Esophagus (tissue), 2 donors: ENCODE results near the gene HID1. TPM values are rescaled to one million over a fixed set of nuclear protein-coding genes. Genes with fewer than 3 reads are reported as not detected.

Source experiments
- H3K27ac ChIP-seq, 2 donors: one replicate each; pipeline ENCODE4 v1.5.1; 2013; ENCODE audit warnings: low read depth in 2 of 2, mild to moderate bottlenecking in 2 of 2, inconsistent platforms in 1 of 2, low read length in 1 of 2, moderate library complexity in 1 of 2
- H3K27me3 ChIP-seq, 2 donors: one replicate each; pipeline ENCODE4 v1.6.1; 2013; ENCODE audit warnings: low read length in 2 of 2, control low read depth in 1 of 2, mild to moderate bottlenecking in 1 of 2; ENCODE audit not compliant: insufficient read depth in 2 of 2, control insufficient read depth in 1 of 2
- H3K36me3 ChIP-seq, 2 donors: one replicate each; pipeline ENCODE4 v1.6.1; 2013; ENCODE audit warnings: low read length in 1 of 2; ENCODE audit not compliant: control insufficient read depth in 2 of 2, insufficient read depth in 2 of 2
- H3K4me1 ChIP-seq, 2 donors: one replicate each; pipeline ENCODE4 v1.6.1; 2013; ENCODE audit warnings: low read length in 1 of 2; ENCODE audit not compliant: control insufficient read depth in 2 of 2, insufficient read depth in 2 of 2
- H3K4me3 ChIP-seq, 2 donors: one replicate each; pipeline ENCODE4 v1.5.1; 2013; ENCODE audit warnings: low read length in 2 of 2, mild to moderate bottlenecking in 2 of 2, low read depth in 1 of 2, moderate library complexity in 1 of 2
- H3K9me3 ChIP-seq, 2 donors: one replicate each; pipeline ENCODE4 v1.6.1; 2013; ENCODE audit warnings: mild to moderate bottlenecking in 2 of 2, low read depth in 1 of 2, low read length in 1 of 2, moderate library complexity in 1 of 2; ENCODE audit not compliant: control insufficient read depth in 2 of 2, insufficient read depth in 1 of 2
- WGBS, 2 donors: extraction: QIAGEN DNeasy Blood & Tissue Kit; methylation state at CpG; one replicate each; pipeline ENCODE4 v1.1.7; 2013; 5-methylcytosine and 5-hydroxymethylcytosine counted together
- polyA plus RNA-seq, 2 donors: library from polyadenylated mRNA; stranded (reverse); fragments of 200-250 nt; gene quantifications; one replicate each; pipeline ENCODE4 v1.2.3, GENCODE V29; 2013
- donor health status: healthy with polysubstance abuse.
- donor health status: Bipolar disorder and iron deficiency.

The HID1 gene
- polyA plus RNA-seq, 2 donors, result 2.7 to 6.6 TPM

DNA sequence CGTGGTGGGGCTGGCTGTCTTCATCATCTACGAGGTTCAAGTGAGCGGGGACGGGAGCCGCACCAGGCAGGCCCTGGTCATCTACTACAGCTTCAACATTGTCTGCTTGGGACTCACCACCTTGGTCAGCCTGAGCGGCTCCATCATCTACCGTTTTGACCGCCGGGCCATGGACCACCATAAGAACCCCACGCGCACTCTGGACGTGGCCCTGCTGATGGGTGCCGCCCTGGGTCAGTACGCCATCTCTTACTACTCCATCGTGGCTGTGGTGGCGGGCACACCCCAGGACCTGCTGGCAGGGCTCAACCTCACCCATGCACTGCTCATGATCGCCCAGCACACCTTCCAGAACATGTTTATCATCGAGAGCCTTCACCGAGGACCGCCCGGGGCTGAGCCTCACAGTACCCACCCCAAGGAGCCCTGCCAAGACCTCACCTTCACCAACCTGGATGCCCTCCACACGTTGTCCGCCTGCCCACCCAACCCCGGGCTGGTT lies 42.0 kb downstream of the HID1 start:
- Histone ChIP-seq H3K36me3 (no peaks in the 10 kb centered on the region), H3K27ac (no peak overlapping the region), H3K4me1 (peaks cover 0 to 19% of the 10 kb centered on the region in 2 donors), H3K27me3 (no peaks in the 10 kb centered on the region), H3K9me3 (peaks cover 0 to 3% of the 10 kb centered on the region in 2 donors), H3K4me3 (no peak overlapping the region)
- 88 to 89% methylated on average over 24 of the region's 24 CpGs for WGBS, 2 donors

DNA sequence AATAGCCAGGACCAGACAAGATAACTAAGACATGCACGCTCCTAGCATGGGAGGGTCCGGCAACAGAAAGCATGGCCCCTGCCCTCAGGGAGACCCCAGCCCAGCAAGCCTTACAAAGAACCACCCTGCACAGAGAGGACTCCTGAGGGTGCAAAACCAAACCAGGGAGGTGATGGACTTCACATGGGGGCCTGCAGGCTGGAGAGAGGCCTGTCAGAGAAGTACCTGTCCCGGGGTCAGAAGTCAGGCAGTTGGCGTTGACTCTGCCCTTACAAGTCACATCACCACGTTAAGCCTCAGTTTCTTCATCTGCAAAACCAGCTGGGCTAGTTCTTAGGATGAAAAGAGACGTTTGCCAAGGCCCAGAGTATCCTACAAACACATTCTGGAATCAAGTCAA lies 43.8 kb downstream of the HID1 start:
- Histone ChIP-seq H3K9me3 (peaks cover 0 to 3% of the 10 kb centered on the region in 2 donors), H3K4me3 (no peak overlapping the region), H3K4me1 (peaks cover 0 to 21% of the 10 kb centered on the region in 2 donors), H3K27ac (peak overlapping the region; percentile 45 to 70), H3K27me3 (peaks cover 0 to 2% of the 10 kb centered on the region in 2 donors), H3K36me3 (no peaks in the 10 kb centered on the region)
- 56 to 63% methylated on average over 6 of the region's 6 CpGs for WGBS, 2 donors

DNA sequence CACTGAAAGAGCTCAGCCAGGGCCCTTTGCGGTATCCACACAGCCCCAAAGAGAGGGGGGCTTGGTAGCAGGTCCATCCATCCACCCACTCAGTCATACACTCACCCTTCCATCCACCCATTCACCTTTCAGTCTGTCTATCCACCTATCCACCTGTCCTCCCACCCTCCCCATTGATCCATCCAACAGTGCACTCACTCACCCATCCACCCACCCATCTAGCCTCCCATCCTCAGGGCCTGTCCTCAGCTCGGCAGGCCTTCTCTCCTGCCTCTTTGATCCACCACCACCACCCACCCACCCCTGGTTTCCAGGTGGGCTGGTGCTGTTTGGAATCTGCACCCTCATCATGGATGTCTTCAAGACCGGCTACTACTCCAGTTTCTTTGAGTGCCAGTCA lies 47.3 kb downstream of the HID1 start:
- peaks cover 0 to 2% of the 10 kb centered on the region in 2 donors for H3K9me3 ChIP-seq
- H3K4me1 ChIP-seq, result peaks cover 0 to 27% of the 10 kb centered on the region in 2 donors
- 77% methylated on average over 3 of the region's 3 CpGs for WGBS, 2 donors
- H3K36me3 ChIP-seq, result peaks cover 0 to 1% of the 10 kb centered on the region in 2 donors
- H3K27me3 ChIP-seq, result peaks cover 0 to 2% of the 10 kb centered on the region in 2 donors
- no peak overlapping the region for H3K27ac ChIP-seq
- no peak overlapping the region for H3K4me3 ChIP-seq

DNA sequence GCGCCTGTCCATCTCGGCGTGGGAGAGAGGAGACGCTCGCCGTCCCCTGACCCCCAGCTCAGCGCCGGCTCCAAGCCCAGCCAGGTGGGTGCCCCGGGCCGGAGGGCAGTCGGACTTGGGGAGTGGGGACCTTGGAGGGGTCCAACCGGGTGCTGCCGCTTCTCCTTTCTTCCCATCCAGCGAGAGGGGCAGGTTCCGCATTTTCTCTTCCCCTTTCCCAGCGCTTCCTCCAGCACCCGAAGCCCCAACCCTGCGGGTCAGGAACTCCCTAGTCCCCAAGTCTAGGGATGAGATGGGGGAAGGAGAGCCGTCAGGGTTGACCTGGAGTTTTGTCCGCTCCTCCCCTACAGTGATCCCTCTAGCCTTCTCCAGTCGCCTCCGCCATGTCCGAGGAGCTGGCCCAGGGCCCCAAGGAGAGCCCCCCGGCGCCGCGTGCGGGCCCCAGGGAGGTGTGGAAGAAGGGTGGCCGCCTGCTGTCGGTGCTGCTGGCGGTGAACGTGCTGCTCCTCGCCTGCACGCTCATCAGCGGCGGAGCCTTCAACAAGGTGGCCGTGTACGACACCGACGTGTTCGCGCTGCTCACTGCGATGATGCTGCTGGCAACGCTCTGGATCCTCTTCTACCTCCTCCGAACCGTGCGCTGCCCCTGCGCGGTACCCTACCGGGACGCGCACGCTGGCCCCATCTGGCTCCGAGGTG lies 48.2 kb downstream of the HID1 start, which contains the start of gene OTOP2:
Gene OTOP2, plus strand, starts transcription at position 24 of the 699 bp plus-strand sequence. Its CDS starts 360 bp downstream, at position 384.
- peaks cover 0 to 2% of the 10 kb centered on the region in 2 donors for H3K27me3 ChIP-seq
- H3K27ac ChIP-seq, result no peak within 1 kb of the TSS
- H3K4me1 ChIP-seq, result peaks cover 0 to 27% of the 10 kb centered on the region in 2 donors
- peak within 1 kb of the TSS; percentile 39 to 47 for H3K4me3 ChIP-seq
- WGBS, 2 donors, result 4 to 5% methylated on average over 51 to 54 of the region's 54 CpGs
- peaks cover 0 to 5% of the 10 kb centered on the region in 2 donors for H3K9me3 ChIP-seq
- H3K36me3 ChIP-seq, result peaks cover 0 to 3% of the 10 kb centered on the region in 2 donors

DNA sequence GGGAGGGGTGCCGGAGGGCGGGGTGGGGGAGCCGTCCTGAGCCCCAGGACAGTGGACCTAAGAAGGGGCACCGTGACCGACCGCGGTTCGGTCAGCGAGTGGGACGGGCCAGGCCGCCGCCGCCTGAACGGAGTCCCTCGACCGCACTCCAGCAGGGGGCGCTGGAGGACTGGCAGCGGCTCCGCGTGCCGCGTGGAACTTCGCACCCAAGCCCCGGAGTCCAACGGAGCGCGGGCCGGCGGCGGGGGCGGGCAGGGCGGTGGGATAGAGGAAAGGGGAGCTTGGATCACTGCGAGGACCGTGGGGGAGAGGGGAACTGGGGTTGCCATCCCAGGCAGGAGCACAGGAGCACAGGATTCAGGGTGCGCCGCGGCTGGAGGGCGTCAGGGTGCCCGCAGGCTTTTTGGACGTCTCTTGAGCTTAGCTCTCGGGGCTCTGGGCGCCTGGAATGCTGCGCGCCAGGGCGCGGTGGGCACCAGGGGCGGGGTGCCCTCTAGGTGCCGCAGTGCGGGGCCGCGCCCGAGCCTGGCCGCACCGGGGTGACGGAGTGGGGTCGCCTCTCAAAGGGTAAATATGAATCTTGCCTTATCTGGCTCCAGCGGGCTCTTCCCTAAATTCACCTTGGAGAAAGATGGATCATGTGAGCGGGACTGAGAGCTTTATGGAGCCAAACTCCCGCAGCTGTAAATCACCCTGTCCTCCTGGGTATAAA lies 48.9 kb downstream of the HID1 start:
- peak overlapping the region; percentile 39 to 47 for H3K4me3 ChIP-seq
- peaks cover 0 to 3% of the 10 kb centered on the region in 2 donors for H3K36me3 ChIP-seq
- H3K9me3 ChIP-seq, result peaks cover 0 to 5% of the 10 kb centered on the region in 2 donors
- 3 to 5% methylated on average over 52 to 59 of the region's 59 CpGs for WGBS, 2 donors
- peaks cover 0 to 26% of the 10 kb centered on the region in 2 donors for H3K4me1 ChIP-seq
- H3K27me3 ChIP-seq, result peaks cover 0 to 2% of the 10 kb centered on the region in 2 donors
- no peak overlapping the region for H3K27ac ChIP-seq

DNA sequence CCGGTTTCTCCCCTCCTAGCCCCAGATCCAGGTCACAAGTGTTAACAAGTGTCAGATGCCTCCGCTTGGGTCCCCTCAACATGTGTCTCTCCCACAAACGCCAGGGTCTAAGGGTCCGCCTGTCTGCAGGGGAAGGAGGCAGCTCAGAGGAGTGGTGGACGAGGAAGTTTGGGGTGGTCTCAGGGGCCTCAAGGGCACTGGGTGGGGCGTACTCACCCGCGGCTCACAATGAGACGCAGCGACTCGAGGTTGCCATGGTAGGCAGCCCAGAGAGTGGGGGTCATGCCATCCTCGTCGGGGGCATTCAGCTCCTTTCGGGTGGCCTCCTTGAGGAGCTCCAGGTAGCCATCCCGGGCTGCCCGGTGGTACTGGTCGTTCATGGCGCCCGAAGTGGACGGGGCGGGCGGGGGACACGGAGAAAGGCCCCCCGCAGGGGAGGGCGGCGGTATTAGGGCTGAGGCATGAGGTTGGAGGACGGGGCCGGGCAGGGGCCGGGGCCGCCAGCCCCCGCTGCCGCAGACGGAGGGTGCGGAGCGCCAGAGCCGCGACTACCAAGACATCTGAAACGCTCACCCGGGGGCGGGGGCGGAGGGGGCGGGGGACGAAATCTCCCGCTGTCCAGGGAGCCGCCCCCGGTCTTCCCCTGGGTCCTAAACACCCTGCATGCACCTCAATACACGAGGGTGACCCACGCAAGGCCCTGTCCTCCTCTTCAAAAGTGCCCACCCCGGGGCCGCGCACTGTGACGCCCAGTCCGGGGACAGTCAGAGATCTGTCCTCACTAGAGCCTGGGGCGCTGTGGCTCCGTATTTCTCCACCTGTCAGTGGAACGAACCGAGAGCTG lies 49.6 kb downstream of the HID1 start, which contains the start of gene USH1G:
Gene USH1G, minus strand, starts transcription at position 562 of the 844 bp plus-strand sequence. Its CDS starts 182 bp downstream, at position 380.
- no peak within 1 kb of the TSS for H3K27ac ChIP-seq
- H3K4me3 ChIP-seq, result peak within 1 kb of the TSS; percentile 39 to 47
- WGBS, 2 donors, result 5% methylated on average over 51 to 57 of the region's 57 CpGs
- peaks cover 0 to 3% of the 10 kb centered on the region in 2 donors for H3K36me3 ChIP-seq
- peaks cover 0 to 5% of the 10 kb centered on the region in 2 donors for H3K9me3 ChIP-seq
- H3K4me1 ChIP-seq, result peaks cover 0 to 24% of the 10 kb centered on the region in 2 donors
- peaks cover 0 to 2% of the 10 kb centered on the region in 2 donors for H3K27me3 ChIP-seq

DNA sequence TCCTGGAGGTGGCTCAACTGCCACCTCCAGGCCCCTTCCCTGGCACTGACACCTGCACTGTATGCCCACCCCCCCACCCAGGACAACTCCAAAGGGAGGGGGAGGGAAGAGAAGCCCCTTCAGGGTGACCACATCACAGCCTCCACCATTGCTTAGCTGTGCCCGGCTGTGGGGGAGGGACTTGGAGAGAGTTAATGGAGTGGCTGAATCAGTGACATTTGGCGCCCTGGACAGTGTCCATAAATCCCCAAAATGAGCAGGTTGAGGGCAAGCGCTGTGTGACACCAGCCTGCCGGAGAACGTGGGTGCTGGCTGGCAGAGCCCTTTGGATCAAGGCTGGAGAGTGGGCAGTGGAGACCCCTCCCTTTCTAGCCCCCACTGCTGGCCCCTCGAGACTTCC lies 50.4 kb downstream of the HID1 start:
- H3K27me3 ChIP-seq, result peaks cover 0 to 2% of the 10 kb centered on the region in 2 donors

DNA sequence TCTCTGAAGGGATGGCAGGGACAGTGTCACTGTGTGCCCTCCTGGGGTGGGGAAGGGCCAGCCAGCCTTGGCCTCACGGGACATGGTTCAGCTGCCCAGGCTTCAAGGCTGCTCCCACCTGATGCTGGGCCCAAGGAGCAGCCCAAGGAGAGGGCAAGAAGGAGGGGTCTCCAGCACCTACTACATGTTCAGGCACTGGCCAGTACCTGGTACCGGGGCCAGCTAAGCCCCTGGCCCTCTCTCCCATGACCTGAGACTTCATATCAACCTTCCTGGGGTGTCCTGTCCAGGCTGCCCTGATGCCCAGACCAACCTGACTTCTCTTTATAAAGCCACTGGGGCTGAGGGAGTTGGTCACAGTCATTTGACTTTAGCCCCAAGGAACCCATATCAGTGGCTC lies 50.8 kb downstream of the HID1 start:
- no peak overlapping the region for H3K27ac ChIP-seq
- H3K9me3 ChIP-seq, result peaks cover 0 to 5% of the 10 kb centered on the region in 2 donors
- 95% methylated on average over 2 of the region's 2 CpGs for WGBS, 2 donors
- H3K4me3 ChIP-seq, result no peak overlapping the region
- H3K27me3 ChIP-seq, result peaks cover 0 to 2% of the 10 kb centered on the region in 2 donors
- peaks cover 0 to 21% of the 10 kb centered on the region in 2 donors for H3K4me1 ChIP-seq
- peaks cover 0 to 7% of the 10 kb centered on the region in 2 donors for H3K36me3 ChIP-seq

More for the DNA sequence above, 50.4 kb downstream of the HID1 start:
- peak overlapping the region in 1 of 2 donors; percentile 47 for H3K4me3 ChIP-seq
- peaks cover 0 to 3% of the 10 kb centered on the region in 2 donors for H3K36me3 ChIP-seq
- H3K27ac ChIP-seq, result no peak overlapping the region
- WGBS, 2 donors, result 33 to 37% methylated on average over 6 of the region's 6 CpGs
- H3K4me1 ChIP-seq, result peaks cover 0 to 20% of the 10 kb centered on the region in 2 donors
- H3K9me3 ChIP-seq, result peaks cover 0 to 5% of the 10 kb centered on the region in 2 donors
